ENCODE data around the gene P4HTM.

GRCh38 chr3:48982016-48982415 lies 8.0 kb upstream of the P4HTM start:
- no peak for TF ChIP-seq POLR2A (IDR thresholded peaks at IDR 0.05)
- no peak for TF ChIP-seq CTCF (IDR thresholded peaks at IDR 0.05)

All from Peyer's patch (tissue), 4 donors.